ENCODE results near the gene IARS2. TPM values are rescaled to one million over a fixed set of nuclear protein-coding genes. Genes with fewer than 3 reads are reported as not detected.
"Not testable (repeated sequence)": the region's sequence is repeated elsewhere in the genome, so short reads cannot be mapped to it uniquely, and the experiment has no call there.

The IARS2 gene
- polyA plus RNA-seq, 4 donors = 12.3 to 85.7 (median 40.8) TPM

DNA sequence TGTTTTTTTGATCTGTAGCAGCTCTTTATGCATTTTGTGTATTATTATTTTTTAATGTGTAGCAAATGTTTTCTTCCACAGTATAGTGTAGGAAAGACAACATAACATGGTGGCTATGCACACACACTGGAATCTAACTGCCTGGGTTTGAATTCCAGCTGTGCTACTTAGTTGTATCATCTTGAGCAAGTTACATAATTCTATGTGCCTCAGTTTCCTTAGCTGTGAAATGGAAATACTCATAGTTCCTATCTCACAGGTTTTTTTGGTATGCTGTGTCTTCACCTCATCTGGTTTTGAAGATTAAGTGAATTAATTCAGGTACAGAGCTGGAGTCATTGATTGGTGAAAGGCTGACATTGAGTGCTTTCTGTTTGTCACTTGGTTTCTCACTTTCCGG is 1.2 kb upstream of the IARS2 start:
- Histone ChIP-seq H3K4me1 (ENCODE audit: control insufficient read depth in 3 of 3, insufficient read depth in 2 of 3, low read depth in 1 of 3, low read length in 2 of 3) (peaks cover 4 to 11% (median 5%) of the 10 kb centered on the region in 3 donors), H3K4me3 (ENCODE audit: low read depth in 1 of 3, low read length in 3 of 3) (no peak overlapping the region), H3K9me3 (ENCODE audit: control insufficient read depth in 2 of 2, insufficient read depth in 1 of 2, low read depth in 1 of 2, low read length in 1 of 2) (no peaks in the 10 kb centered on the region), H3K27me3 (ENCODE audit: control insufficient read depth in 3 of 3, insufficient read depth in 3 of 3, low read length in 3 of 3) (no peaks in the 10 kb centered on the region), H3K27ac (ENCODE audit: low read depth in 1 of 3, low read length in 2 of 3) (no peak overlapping the region), H3K36me3 (ENCODE audit: control insufficient read depth in 3 of 3, insufficient read depth in 2 of 3, low read depth in 1 of 3, low read length in 3 of 3) (peaks cover 0 to 12% (median 0%) of the 10 kb centered on the region in 3 donors)
- no peak for FAIRE-seq
- no peak for DNase-seq
- WGBS, 3 donors = 94 to 98% (median 97%) methylated on average over 1 of the region's 1 CpG

DNA sequence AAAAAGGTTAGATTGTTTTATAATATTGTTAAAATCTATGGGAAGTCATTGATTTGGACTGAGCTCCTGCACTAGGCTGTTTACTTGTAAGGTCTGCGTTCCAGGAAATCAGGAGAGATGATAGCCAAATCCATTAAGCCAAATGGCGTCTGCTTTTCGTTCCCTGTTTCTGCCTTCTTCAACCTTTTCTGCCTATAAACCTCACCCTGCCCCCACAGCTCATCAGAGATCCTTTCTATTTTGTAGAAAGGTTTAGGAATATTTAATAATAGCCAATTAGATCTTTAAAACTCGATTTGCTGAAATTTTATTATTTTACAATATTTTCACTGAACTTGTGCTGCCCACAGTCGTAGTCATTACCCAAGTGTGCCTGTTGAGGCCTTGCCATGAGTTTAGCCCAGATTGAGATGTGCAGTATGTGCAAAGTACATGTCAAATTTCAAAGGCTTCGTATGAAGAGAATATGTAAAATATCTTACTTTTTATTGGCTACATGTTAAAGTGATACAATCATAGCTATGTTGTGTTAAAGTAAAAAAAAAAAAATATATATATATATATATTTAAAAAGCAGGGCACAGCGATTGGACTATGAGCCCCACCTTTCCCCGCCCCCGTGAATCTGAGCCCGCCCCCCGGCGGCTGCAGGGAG is 444 bp upstream of the IARS2 start:
- 19 to 24% (median 20%) methylated on average over 11 to 12 of the region's 12 CpGs for WGBS, 3 donors
- Histone ChIP-seq H3K9me3 (ENCODE audit: control insufficient read depth in 2 of 2, insufficient read depth in 1 of 2, low read depth in 1 of 2, low read length in 1 of 2) (no peaks in the 10 kb centered on the region), H3K27me3 (ENCODE audit: control insufficient read depth in 3 of 3, insufficient read depth in 3 of 3, low read length in 3 of 3) (no peaks in the 10 kb centered on the region), H3K27ac (ENCODE audit: low read depth in 1 of 3, low read length in 2 of 3) (peak overlapping the region in 2 of 3 donors; percentile 32 to 38), H3K36me3 (ENCODE audit: control insufficient read depth in 3 of 3, insufficient read depth in 2 of 3, low read depth in 1 of 3, low read length in 3 of 3) (peaks cover 0 to 16% (median 0%) of the 10 kb centered on the region in 3 donors), H3K4me3 (ENCODE audit: low read depth in 1 of 3, low read length in 3 of 3) (peak overlapping the region in 2 of 3 donors; percentile 75 to 81), H3K4me1 (ENCODE audit: control insufficient read depth in 3 of 3, insufficient read depth in 2 of 3, low read depth in 1 of 3, low read length in 2 of 3) (peaks cover 4 to 11% (median 5%) of the 10 kb centered on the region in 3 donors)
- DNase-seq (no peak), FAIRE-seq (no peak)

DNA sequence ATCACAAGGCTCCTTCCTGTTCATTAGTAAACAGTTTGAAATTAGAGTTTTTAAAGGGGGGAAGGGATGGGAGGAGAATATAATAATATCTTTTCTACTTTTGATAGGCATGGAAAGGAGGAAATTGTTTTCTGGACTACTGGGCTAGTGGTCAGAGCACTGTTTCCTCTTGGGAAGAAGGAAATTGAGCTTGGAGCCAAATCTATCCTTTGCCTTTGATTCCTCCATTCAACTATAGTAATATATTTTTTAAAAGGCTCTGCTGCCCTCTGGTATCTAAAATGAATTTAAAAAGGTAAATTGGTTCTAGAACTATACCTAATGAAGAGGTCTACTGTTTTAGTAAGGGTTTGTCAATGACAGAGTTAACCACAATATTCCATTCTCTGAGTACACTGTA is 5.9 kb downstream of the IARS2 start:
- no peak for DNase-seq

DNA sequence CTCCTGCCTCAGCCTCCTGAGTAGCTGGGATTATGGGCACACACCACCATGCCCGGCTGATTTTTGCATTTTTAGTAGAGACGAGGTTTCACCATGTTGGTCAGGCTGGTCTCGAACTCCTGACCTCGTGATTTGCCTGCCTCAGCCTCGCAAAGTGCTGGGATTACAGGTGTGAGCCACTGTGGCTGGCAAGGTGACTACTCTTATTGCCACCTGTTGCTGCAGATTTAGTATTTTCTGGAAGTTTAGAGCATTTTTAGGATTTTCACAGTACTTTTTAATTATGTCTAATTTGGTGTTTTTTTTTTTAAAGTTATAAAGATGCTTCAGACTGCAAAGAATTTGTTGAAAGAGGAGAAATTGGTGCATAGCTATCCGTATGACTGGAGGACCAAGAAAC is 16.5 kb downstream of the IARS2 start:
- H3K36me3 ChIP-seq (ENCODE audit: control insufficient read depth in 3 of 3, insufficient read depth in 2 of 3, low read depth in 1 of 3, low read length in 3 of 3) = peaks cover 5 to 32% (median 7%) of the 10 kb centered on the region in 3 donors
- H3K27ac ChIP-seq (ENCODE audit: low read depth in 1 of 3, low read length in 2 of 3); FAIRE-seq; H3K4me3 ChIP-seq (ENCODE audit: low read depth in 1 of 3, low read length in 3 of 3); H3K4me1 ChIP-seq (ENCODE audit: control insufficient read depth in 3 of 3, insufficient read depth in 2 of 3, low read depth in 1 of 3, low read length in 2 of 3); H3K9me3 ChIP-seq (ENCODE audit: control insufficient read depth in 2 of 2, insufficient read depth in 1 of 2, low read depth in 1 of 2, low read length in 1 of 2); DNase-seq; H3K27me3 ChIP-seq (ENCODE audit: control insufficient read depth in 3 of 3, insufficient read depth in 3 of 3, low read length in 3 of 3): not testable (repeated sequence)
- WGBS, 3 donors = 93 to 97% (median 96%) methylated on average over 6 of the region's 6 CpGs

More for the DNA sequence above, 5.9 kb downstream of the IARS2 start:
- Histone ChIP-seq H3K27me3 (ENCODE audit: control insufficient read depth in 3 of 3, insufficient read depth in 3 of 3, low read length in 3 of 3) (no peaks in the 10 kb centered on the region), H3K27ac (ENCODE audit: low read depth in 1 of 3, low read length in 2 of 3) (no peak overlapping the region), H3K36me3 (ENCODE audit: control insufficient read depth in 3 of 3, insufficient read depth in 2 of 3, low read depth in 1 of 3, low read length in 3 of 3) (peaks cover 0 to 42% (median 3%) of the 10 kb centered on the region in 3 donors), H3K4me3 (ENCODE audit: low read depth in 1 of 3, low read length in 3 of 3) (no peak overlapping the region), H3K9me3 (ENCODE audit: control insufficient read depth in 2 of 2, insufficient read depth in 1 of 2, low read depth in 1 of 2, low read length in 1 of 2) (no peaks in the 10 kb centered on the region), H3K4me1 (ENCODE audit: control insufficient read depth in 3 of 3, insufficient read depth in 2 of 3, low read depth in 1 of 3, low read length in 2 of 3) (peaks cover 3 to 7% (median 4%) of the 10 kb centered on the region in 3 donors)
- FAIRE-seq = no peak

DNA sequence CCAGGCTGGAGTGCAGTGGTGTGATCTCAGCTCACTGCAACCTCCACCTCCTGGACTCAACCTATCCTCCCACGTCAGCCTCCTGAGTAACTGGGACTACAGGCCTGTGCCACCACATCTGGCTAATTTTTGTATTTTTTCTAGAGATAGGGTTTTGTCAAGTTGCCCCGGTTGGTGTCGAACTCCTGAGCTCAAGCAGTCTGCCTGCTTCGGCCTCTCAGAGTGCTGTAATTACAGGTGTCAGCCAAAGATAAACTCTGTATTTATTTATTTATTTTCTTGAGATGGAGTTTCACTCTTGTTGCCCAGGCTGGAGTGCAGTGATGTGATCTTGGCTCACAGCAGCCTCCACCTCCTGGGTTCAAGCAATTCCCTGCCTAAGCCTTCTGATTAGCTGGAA is 18.7 kb downstream of the IARS2 start:
- not testable (repeated sequence) for H3K27ac ChIP-seq (ENCODE audit: low read depth in 1 of 3, low read length in 2 of 3); H3K4me3 ChIP-seq (ENCODE audit: low read depth in 1 of 3, low read length in 3 of 3); H3K9me3 ChIP-seq (ENCODE audit: control insufficient read depth in 2 of 2, insufficient read depth in 1 of 2, low read depth in 1 of 2, low read length in 1 of 2); DNase-seq; H3K4me1 ChIP-seq (ENCODE audit: control insufficient read depth in 3 of 3, insufficient read depth in 2 of 3, low read depth in 1 of 3, low read length in 2 of 3); FAIRE-seq; H3K27me3 ChIP-seq (ENCODE audit: control insufficient read depth in 3 of 3, insufficient read depth in 3 of 3, low read length in 3 of 3)
- peaks cover 8 to 34% (median 11%) of the 10 kb centered on the region in 3 donors for H3K36me3 ChIP-seq (ENCODE audit: control insufficient read depth in 3 of 3, insufficient read depth in 2 of 3, low read depth in 1 of 3, low read length in 3 of 3)
- 94 to 97% (median 94%) methylated on average over 4 of the region's 4 CpGs for WGBS, 3 donors

DNA sequence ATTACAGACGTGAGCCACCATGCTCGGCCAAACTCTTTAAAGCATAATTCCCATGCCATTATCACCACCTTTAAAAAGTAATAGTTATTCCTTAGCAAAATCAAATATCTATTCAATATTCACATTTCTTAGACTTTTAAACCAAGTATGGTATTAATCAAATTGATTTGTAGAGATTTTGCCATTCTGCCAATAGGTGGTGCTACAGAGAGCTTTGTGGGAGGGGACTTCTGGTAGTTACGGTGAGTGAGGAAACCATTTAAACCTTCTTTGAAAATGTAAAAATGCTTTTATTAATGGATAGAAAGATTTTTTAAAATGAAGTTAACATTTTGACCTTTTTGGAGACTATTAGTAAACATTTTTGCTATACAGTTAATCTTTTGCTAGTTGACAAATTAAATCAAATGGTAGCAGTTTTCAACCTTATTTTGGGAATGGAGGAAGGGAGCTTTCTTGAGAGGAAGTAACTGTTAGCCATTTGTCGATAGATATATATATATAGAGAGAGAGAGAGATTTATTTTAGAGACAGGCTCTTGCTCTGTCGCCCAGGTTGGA is 19.3 kb downstream of the IARS2 start:
- Histone ChIP-seq H3K27me3 (ENCODE audit: control insufficient read depth in 3 of 3, insufficient read depth in 3 of 3, low read length in 3 of 3) (no peaks in the 10 kb centered on the region), H3K4me1 (ENCODE audit: control insufficient read depth in 3 of 3, insufficient read depth in 2 of 3, low read depth in 1 of 3, low read length in 2 of 3) (no peaks in the 10 kb centered on the region), H3K27ac (ENCODE audit: low read depth in 1 of 3, low read length in 2 of 3) (peak overlapping the region in 1 of 3 donors; percentile 13), H3K36me3 (ENCODE audit: control insufficient read depth in 3 of 3, insufficient read depth in 2 of 3, low read depth in 1 of 3, low read length in 3 of 3) (peaks cover 6 to 31% (median 11%) of the 10 kb centered on the region in 3 donors), H3K4me3 (ENCODE audit: low read depth in 1 of 3, low read length in 3 of 3) (no peak overlapping the region), H3K9me3 (ENCODE audit: control insufficient read depth in 2 of 2, insufficient read depth in 1 of 2, low read depth in 1 of 2, low read length in 1 of 2) (no peaks in the 10 kb centered on the region)
- DNase-seq (peak; percentile 59 to 65), FAIRE-seq (peak; percentile 30)
- 64 to 77% (median 70%) methylated on average over 5 of the region's 5 CpGs for WGBS, 3 donors

DNA sequence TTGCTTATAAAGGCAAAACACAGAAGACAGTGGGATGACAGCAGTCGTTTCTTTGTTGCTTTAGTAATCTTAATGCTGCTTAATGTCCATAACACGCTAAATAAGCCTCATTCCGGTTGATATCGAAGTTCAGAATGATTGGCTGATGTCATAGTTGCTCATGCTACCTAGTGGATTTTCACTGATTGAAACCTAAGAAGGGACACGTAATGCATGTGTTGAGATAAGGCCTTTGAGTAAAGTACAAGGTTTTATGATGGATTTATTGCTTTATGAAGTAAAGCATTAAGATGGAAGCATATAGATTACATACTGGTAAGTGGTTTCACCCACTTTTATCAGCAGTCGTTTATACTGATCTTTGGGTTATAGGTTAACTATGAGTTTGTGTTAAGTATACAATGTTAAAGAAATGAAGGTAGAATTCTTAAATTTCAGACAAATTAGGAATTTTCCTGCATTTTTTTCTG is 25.1 kb downstream of the IARS2 start:
- peaks cover 4 to 18% (median 6%) of the 10 kb centered on the region in 3 donors for H3K36me3 ChIP-seq (ENCODE audit: control insufficient read depth in 3 of 3, insufficient read depth in 2 of 3, low read depth in 1 of 3, low read length in 3 of 3)
- 14 to 63% (median 39%) methylated on average over 6 of the region's 6 CpGs for WGBS, 3 donors
- no peaks in the 10 kb centered on the region for H3K9me3 ChIP-seq (ENCODE audit: control insufficient read depth in 2 of 2, insufficient read depth in 1 of 2, low read depth in 1 of 2, low read length in 1 of 2)
- DNase-seq = peak; percentile 93 to 98
- H3K4me1 ChIP-seq (ENCODE audit: control insufficient read depth in 3 of 3, insufficient read depth in 2 of 3, low read depth in 1 of 3, low read length in 2 of 3) = peaks cover 0 to 22% (median 0%) of the 10 kb centered on the region in 3 donors
- no peak overlapping the region for H3K4me3 ChIP-seq (ENCODE audit: low read depth in 1 of 3, low read length in 3 of 3)
- peak; percentile 92 for FAIRE-seq
- no peaks in the 10 kb centered on the region for H3K27me3 ChIP-seq (ENCODE audit: control insufficient read depth in 3 of 3, insufficient read depth in 3 of 3, low read length in 3 of 3)
- H3K27ac ChIP-seq (ENCODE audit: low read depth in 1 of 3, low read length in 2 of 3) = peak overlapping the region in 1 of 3 donors; percentile 99

DNA sequence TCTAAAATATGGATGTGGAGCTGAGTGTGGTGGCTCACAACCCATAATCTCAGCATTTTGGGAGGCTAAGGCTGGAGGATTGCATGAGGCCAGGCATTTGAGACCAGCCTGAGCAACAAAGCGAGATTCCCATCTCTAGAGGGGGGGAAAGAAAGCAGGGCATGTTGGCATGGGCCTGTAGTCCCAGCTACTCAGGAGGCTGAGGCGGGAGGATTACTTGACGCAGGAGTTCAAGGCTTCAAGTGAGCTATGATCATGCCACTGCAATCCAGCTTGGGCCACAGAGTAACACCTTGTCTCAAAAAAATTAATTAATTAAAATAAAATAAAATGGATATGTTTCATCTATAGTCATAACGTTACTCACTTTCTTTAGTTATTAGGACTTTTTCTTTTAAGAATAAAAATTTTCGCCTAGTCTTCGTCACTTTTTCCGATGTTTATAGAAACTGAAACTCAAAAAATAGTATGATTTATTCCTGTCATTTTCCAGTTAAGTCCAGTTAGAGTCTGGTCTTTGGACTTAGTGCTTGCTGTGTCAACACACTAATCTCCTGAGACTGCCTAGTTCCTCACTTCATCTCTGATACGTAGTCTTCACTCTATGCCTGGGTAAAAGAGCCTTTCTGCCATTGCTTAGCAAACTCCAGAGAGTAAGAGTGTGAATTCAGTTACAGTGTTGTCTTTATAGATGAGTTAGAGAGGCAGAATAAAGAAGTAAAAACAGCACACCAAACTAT is 28.0 kb downstream of the IARS2 start:
- H3K27me3 ChIP-seq (ENCODE audit: control insufficient read depth in 3 of 3, insufficient read depth in 3 of 3, low read length in 3 of 3) = no peaks in the 10 kb centered on the region
- peak; percentile 91 to 96 for DNase-seq
- peak overlapping the region; percentile 83 to 99 (median 97) for H3K27ac ChIP-seq (ENCODE audit: low read depth in 1 of 3, low read length in 2 of 3)
- peak; percentile 44 for FAIRE-seq
- H3K4me3 ChIP-seq (ENCODE audit: low read depth in 1 of 3, low read length in 3 of 3) = peak overlapping the region in 1 of 3 donors; percentile 21
- H3K36me3 ChIP-seq (ENCODE audit: control insufficient read depth in 3 of 3, insufficient read depth in 2 of 3, low read depth in 1 of 3, low read length in 3 of 3) = peaks cover 0 to 10% (median 2%) of the 10 kb centered on the region in 3 donors
- WGBS, 3 donors = 22 to 61% (median 39%) methylated on average over 8 of the region's 8 CpGs
- H3K4me1 ChIP-seq (ENCODE audit: control insufficient read depth in 3 of 3, insufficient read depth in 2 of 3, low read depth in 1 of 3, low read length in 2 of 3) = peaks cover 0 to 29% (median 0%) of the 10 kb centered on the region in 3 donors
- no peaks in the 10 kb centered on the region for H3K9me3 ChIP-seq (ENCODE audit: control insufficient read depth in 2 of 2, insufficient read depth in 1 of 2, low read depth in 1 of 2, low read length in 1 of 2)
